Muscle of leg (tissue), 11 donors: ENCODE data around the gene FRMD4A. TPM values are rescaled to one million over a fixed set of nuclear protein-coding genes. Genes with fewer than 3 reads are reported as not detected.

ENCODE experiments used
- DNase-seq: peaks from one replicate; pipeline ENCODE4 v3.0.0; 2013
- H3K27ac ChIP-seq: one replicate; pipeline ENCODE4 v1.5.1; 2013; ENCODE audit warnings: mild to moderate bottlenecking, low read length, control low read depth
- H3K27me3 ChIP-seq: one replicate; pipeline ENCODE4 v1.6.1; 2013; ENCODE audit warnings: low read length; ENCODE audit not compliant: control insufficient read depth, insufficient read depth
- H3K36me3 ChIP-seq: one replicate; pipeline ENCODE4 v1.6.1; 2013; ENCODE audit warnings: low read length; ENCODE audit not compliant: control insufficient read depth, insufficient read depth
- H3K4me1 ChIP-seq: one replicate; pipeline ENCODE4 v1.6.1; 2013; ENCODE audit warnings: low read length; ENCODE audit not compliant: control insufficient read depth, insufficient read depth
- H3K4me3 ChIP-seq: one replicate; pipeline ENCODE4 v1.5.1; 2013; ENCODE audit warnings: low read length, control low read depth
- H3K9me3 ChIP-seq: replicated peaks from 2 replicates; pipeline ENCODE4 v1.6.1; 2013; ENCODE audit warnings: low read depth, low read length; ENCODE audit not compliant: control insufficient read depth
- WGBS: methylation state at CpG from one replicate; pipeline ENCODE4 v1.1.5; 2013; ENCODE audit warnings: missing lambda C conversion rate; ENCODE audit not compliant: insufficient coverage; 5-methylcytosine and 5-hydroxymethylcytosine counted together
- polyA plus RNA-seq, 8 donors: library from polyadenylated mRNA; unstranded; fragments of 120-200 nt; gene quantifications; one replicate each; pipeline versions ENCODE4 v1.2.1 to v1.2.3, GENCODE V29; 2013; ENCODE audit warnings: inconsistent platforms in 1 of 8, low replicate concordance in 1 of 8; ENCODE audit not compliant: insufficient read length in 8 of 8, insufficient read depth in 1 of 8
- total RNA-seq: library from RNA; stranded (reverse); fragments of 120-200 nt; gene quantifications from one replicate; pipeline ENCODE4 v1.2.4, GENCODE V29; 2013

FRMD4A gene
- total and polyA plus RNA-seq, 9 donors, result 29.1 to 53.1 (median 42.0) TPM

DNA sequence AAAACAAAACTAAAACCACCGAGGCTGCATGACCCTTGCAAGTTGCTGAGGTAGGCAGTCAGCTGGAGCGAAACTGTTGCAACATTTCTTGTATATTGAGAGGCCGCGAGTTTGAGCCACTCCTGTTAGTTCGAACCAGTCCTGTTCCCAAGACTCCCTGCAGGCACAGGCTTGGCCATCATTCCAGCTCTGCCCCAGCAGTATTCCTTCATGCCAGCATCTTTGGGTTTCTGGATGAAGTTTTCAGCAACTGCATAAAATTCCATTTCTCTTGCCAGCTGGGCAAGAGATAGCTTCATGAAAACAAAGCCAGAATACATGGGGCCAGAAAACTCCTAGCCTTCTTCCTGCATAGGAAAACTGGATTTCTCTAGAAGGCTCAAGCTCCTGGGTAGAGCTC, 207.6 kb downstream of the FRMD4A start:
- 81% methylated on average over 5 of the region's 5 CpGs for WGBS
- Histone ChIP-seq H3K27me3 (no peaks in the 10 kb centered on the region), H3K9me3 (no peaks in the 10 kb centered on the region), H3K4me3 (no peak overlapping the region), H3K27ac (no peak overlapping the region), H3K36me3 (no peaks in the 10 kb centered on the region), H3K4me1 (peaks cover 4% of the 10 kb centered on the region)
- DNase-seq, result peak; percentile 66

DNA sequence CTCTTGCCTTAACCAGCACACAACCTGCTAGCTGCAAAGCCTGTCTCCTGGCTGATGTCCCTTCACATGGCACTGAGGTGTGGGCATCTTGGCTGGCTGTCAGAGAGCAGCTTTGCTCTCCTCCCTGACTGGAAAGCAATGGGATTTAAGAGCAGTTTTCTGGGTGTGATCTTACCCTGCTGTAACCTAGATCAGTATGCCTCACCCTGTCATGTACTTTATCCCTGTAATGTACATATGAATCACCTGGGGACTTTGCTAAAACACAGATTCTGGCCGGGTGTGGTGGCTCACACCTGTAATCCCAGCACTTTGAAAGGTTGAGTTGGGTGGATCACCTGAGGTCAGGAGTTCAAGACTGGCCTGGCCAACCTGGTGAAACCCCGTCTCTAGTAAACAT, 209.9 kb downstream of the FRMD4A start:
- Histone ChIP-seq H3K4me3 (no peak overlapping the region), H3K27me3 (no peaks in the 10 kb centered on the region), H3K36me3 (no peaks in the 10 kb centered on the region), H3K4me1 (peaks cover 6% of the 10 kb centered on the region), H3K9me3 (no peaks in the 10 kb centered on the region), H3K27ac (no peak overlapping the region)
- WGBS, result 38% methylated on average over 1 of the region's 2 CpGs
- no peak for DNase-seq

DNA sequence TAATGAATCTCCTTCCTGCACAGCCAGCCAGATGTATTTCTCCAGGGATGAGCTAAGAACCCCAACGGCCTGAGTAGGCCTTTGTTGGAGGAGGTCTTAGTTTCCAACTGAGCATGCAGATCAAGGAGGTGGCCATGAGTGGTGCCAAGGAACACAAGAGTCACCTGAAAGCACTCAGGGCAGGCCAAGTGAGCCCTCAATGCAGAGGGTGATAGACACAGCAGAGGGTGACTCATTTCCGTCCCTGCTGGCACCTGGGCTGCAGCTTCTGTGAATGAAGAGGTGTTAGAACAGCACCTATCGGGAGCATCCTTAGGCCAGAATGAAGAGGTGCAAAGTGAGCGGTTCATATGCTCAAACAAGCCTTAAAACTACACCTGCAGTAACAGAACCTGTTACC, 211.8 kb downstream of the FRMD4A start:
- DNase-seq, result no peak
- H3K27ac ChIP-seq, result no peak overlapping the region
- 75% methylated on average over 1 of the region's 4 CpGs for WGBS
- H3K27me3 ChIP-seq, result peaks cover 2% of the 10 kb centered on the region
- no peaks in the 10 kb centered on the region for H3K36me3 ChIP-seq
- peaks cover 6% of the 10 kb centered on the region for H3K4me1 ChIP-seq
- no peaks in the 10 kb centered on the region for H3K9me3 ChIP-seq
- H3K4me3 ChIP-seq, result no peak overlapping the region

DNA sequence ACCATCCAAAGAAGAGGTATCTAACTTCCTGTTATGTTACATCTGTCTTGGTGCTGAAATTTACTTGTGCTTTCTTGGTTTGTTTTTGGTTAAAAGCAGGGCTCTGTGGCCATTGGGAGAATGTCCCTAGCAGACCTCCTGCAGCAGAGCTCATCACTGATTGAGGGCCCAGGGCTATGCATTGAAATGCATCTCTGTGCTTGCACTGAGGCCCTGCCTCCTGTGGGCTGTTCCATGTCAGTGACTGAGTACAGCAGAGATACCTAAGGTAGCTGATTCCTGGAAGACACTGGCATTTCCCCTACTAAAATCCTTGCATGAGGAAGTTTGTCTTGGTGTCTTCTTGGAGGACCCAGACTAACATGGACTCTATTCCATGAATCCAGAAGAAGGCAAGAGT, 213.9 kb downstream of the FRMD4A start:
- peaks cover 2% of the 10 kb centered on the region for H3K4me1 ChIP-seq
- no peaks in the 10 kb centered on the region for H3K9me3 ChIP-seq
- DNase-seq, result no peak
- H3K4me3 ChIP-seq, result no peak overlapping the region
- H3K36me3 ChIP-seq, result no peaks in the 10 kb centered on the region
- H3K27me3 ChIP-seq, result peaks cover 2% of the 10 kb centered on the region
- no peak overlapping the region for H3K27ac ChIP-seq

- 74% methylated on average over 5 of the region's 8 CpGs for WGBS
- peaks cover 2% of the 10 kb centered on the region for H3K4me1 ChIP-seq
- no peaks in the 10 kb centered on the region for H3K9me3 ChIP-seq
- no peak overlapping the region for H3K4me3 ChIP-seq
- no peak for DNase-seq
- peaks cover 2% of the 10 kb centered on the region for H3K27me3 ChIP-seq
- no peak overlapping the region for H3K27ac ChIP-seq
- H3K36me3 ChIP-seq, result no peaks in the 10 kb centered on the region
Observed at GRCh38 chr10:14116021-14116420, 214.7 kb downstream of the FRMD4A start.

GRCh38 chr10:14114791-14115190, 215.9 kb downstream of the FRMD4A start:
- Histone ChIP-seq H3K27ac (no peak overlapping the region), H3K9me3 (no peaks in the 10 kb centered on the region), H3K4me3 (no peak overlapping the region), H3K4me1 (peaks cover 2% of the 10 kb centered on the region), H3K36me3 (no peaks in the 10 kb centered on the region), H3K27me3 (peaks cover 2% of the 10 kb centered on the region)
- DNase-seq, result no peak
- WGBS, result 100% methylated on average over 1 of the region's 2 CpGs

DNA sequence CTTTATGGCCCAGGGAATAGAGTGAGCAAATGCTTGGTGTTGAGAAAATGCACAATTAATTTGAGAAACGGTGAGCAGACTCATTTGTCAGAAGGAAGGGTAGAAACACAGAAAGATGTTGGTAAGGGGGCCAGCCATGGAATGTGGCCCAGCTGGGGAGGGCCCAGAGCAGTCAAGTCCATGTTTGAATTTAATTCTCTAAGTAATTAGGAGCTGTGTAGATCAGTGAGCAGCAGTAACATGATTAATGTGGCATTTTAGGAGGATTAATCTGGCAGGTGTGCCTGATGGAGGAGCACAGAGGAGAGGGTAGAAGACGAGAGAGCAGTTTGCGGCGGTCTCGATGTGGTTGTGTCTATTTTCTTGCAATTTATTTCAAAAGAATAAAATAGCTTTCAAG, 218.7 kb downstream of the FRMD4A start:
- no peak for DNase-seq
- H3K27ac ChIP-seq, result no peak overlapping the region
- WGBS, result 56% methylated on average over 1 of the region's 5 CpGs
- peaks cover 2% of the 10 kb centered on the region for H3K4me1 ChIP-seq
- no peak overlapping the region for H3K4me3 ChIP-seq
- no peaks in the 10 kb centered on the region for H3K36me3 ChIP-seq
- H3K27me3 ChIP-seq, result peaks cover 2% of the 10 kb centered on the region
- H3K9me3 ChIP-seq, result no peaks in the 10 kb centered on the region

GRCh38 chr10:14111208-14111607, 219.5 kb downstream of the FRMD4A start:
- Histone ChIP-seq H3K4me3 (no peak overlapping the region), H3K4me1 (no peaks in the 10 kb centered on the region), H3K27ac (no peak overlapping the region), H3K9me3 (no peaks in the 10 kb centered on the region), H3K36me3 (no peaks in the 10 kb centered on the region), H3K27me3 (peaks cover 2% of the 10 kb centered on the region)
- no peak for DNase-seq
- no CpG with 5 or more reads among the region's 1 CpG for WGBS

- WGBS, result 100% methylated on average over 1 of the region's 3 CpGs
- Histone ChIP-seq H3K36me3 (no peaks in the 10 kb centered on the region), H3K27ac (no peak overlapping the region), H3K27me3 (no peaks in the 10 kb centered on the region), H3K9me3 (no peaks in the 10 kb centered on the region), H3K4me1 (no peaks in the 10 kb centered on the region), H3K4me3 (no peak overlapping the region)
- no peak for DNase-seq
Observed at GRCh38 chr10:14106828-14107227, 223.9 kb downstream of the FRMD4A start.

GRCh38 chr10:14102056-14102455, 228.7 kb downstream of the FRMD4A start:
- H3K4me1 ChIP-seq, result no peaks in the 10 kb centered on the region
- H3K27me3 ChIP-seq, result no peaks in the 10 kb centered on the region
- H3K36me3 ChIP-seq, result no peaks in the 10 kb centered on the region
- no peak overlapping the region for H3K27ac ChIP-seq
- H3K9me3 ChIP-seq, result no peaks in the 10 kb centered on the region
- no peak for DNase-seq
- H3K4me3 ChIP-seq, result no peak overlapping the region
- WGBS, result 91% methylated on average over 7 of the region's 8 CpGs

GRCh38 chr10:14099885-14100284, 230.8 kb downstream of the FRMD4A start:
- H3K4me3 ChIP-seq, result no peak overlapping the region
- no peaks in the 10 kb centered on the region for H3K9me3 ChIP-seq
- no peaks in the 10 kb centered on the region for H3K4me1 ChIP-seq
- no peaks in the 10 kb centered on the region for H3K36me3 ChIP-seq
- H3K27me3 ChIP-seq, result no peaks in the 10 kb centered on the region
- DNase-seq, result no peak
- 83% methylated on average over 5 of the region's 8 CpGs for WGBS
- no peak overlapping the region for H3K27ac ChIP-seq
